Nephron progenitor cell (in vitro differentiated cells): ENCODE data around the gene LGALS14.
"Not testable (repeated sequence)": the region's sequence is repeated elsewhere in the genome, so short reads cannot be mapped to it uniquely, and the experiment has no call there.

Source experiments
- DNase-seq: peaks from one replicate; pipeline ENCODE4 v3.0.0; 2021
- H3K27ac Mint-ChIP-seq: 2 replicates; pipeline ENCODE4 v1.8.0; 2021; ENCODE audit warnings: mild to moderate bottlenecking, moderate library complexity, mixed read lengths
- H3K27me3 Mint-ChIP-seq: 2 replicates; pipeline ENCODE4 v1.8.0; 2021; ENCODE audit warnings: mild to moderate bottlenecking, low read depth, mixed read lengths; ENCODE audit not compliant: poor library complexity
- H3K36me3 Mint-ChIP-seq: 2 replicates; pipeline ENCODE4 v1.8.0; 2021; ENCODE audit warnings: low read depth, mixed read lengths
- H3K4me1 Mint-ChIP-seq: 2 replicates; pipeline ENCODE4 v1.8.0; 2021; ENCODE audit warnings: mixed read lengths
- H3K4me3 Mint-ChIP-seq: 2 replicates; pipeline ENCODE4 v1.8.0; 2021; ENCODE audit warnings: mild to moderate bottlenecking, moderate library complexity, mixed read lengths
- H3K9me3 Mint-ChIP-seq: 2 replicates; pipeline ENCODE4 v1.8.0; 2021; ENCODE audit warnings: mild to moderate bottlenecking, moderate library complexity, mixed read lengths
- TF ChIP-seq, protein P1 (sequence below): fragments of 200-600 bp; sonication (generic); IDR thresholded peaks from 2 replicates; pipeline ENCODE4 v1.5.0; 2021; ENCODE audit warnings: antibody characterized with exemption

LGALS14 gene, protein sequence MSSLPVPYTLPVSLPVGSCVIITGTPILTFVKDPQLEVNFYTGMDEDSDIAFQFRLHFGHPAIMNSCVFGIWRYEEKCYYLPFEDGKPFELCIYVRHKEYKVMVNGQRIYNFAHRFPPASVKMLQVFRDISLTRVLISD

DNA sequence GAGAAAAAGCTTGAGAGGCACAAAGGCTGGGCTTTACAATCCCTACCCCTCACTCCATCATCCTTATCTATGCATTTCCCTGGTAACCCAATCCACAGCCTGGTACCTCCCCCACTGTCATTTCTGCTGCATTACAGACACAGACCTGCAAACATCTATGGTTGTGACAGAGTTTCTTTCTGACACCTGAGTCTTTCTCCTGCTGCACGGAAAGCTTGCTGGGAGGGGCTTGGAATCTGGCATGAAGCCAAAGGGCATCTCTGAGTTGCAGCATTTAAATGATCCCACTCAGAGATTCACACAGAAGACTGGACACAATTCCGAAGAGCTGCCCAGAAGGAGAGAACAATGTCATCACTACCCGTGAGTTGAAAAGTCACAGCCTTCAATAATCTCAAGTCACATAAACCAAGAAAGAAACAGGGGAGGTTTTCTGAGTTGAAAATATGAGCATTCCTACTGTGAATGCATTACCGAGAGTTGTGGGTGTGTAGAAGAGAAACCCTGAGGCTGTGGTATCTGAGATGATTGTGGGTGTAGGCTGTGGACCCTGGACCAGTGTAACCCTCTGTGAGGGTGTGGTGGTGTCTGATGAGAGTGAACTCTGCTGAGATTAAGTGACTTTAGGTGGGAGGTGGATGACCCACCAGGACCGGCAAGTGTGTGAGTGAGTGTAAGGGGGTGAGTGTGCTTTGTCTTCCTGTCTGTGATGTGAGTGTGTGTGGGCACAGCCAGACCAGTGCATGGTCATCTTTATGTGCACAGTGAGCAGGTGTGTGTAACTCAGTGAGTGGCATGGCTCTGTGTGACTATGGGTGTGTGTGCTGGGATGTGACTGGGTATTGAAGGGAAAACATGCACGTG is at the start of gene LGALS14:
Gene LGALS14, plus strand, starts transcription at position 301 of the 864 bp plus-strand sequence. Its CDS starts 48 bp downstream, at position 349.
- H3K27ac Mint-ChIP-seq, result no peak within 1 kb of the TSS
- no peaks in the 10 kb centered on the region for H3K9me3 Mint-ChIP-seq
- H3K27me3 Mint-ChIP-seq, result peaks cover 26% of the 10 kb centered on the region
- TF ChIP-seq, protein P1, sequence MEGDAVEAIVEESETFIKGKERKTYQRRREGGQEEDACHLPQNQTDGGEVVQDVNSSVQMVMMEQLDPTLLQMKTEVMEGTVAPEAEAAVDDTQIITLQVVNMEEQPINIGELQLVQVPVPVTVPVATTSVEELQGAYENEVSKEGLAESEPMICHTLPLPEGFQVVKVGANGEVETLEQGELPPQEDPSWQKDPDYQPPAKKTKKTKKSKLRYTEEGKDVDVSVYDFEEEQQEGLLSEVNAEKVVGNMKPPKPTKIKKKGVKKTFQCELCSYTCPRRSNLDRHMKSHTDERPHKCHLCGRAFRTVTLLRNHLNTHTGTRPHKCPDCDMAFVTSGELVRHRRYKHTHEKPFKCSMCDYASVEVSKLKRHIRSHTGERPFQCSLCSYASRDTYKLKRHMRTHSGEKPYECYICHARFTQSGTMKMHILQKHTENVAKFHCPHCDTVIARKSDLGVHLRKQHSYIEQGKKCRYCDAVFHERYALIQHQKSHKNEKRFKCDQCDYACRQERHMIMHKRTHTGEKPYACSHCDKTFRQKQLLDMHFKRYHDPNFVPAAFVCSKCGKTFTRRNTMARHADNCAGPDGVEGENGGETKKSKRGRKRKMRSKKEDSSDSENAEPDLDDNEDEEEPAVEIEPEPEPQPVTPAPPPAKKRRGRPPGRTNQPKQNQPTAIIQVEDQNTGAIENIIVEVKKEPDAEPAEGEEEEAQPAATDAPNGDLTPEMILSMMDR, result no peak
- H3K4me1 Mint-ChIP-seq, result peaks cover 5% of the 10 kb centered on the region
- no peak within 1 kb of the TSS for H3K4me3 Mint-ChIP-seq
- H3K36me3 Mint-ChIP-seq, result no peaks in the 10 kb centered on the region
- DNase-seq, result no peak

DNA sequence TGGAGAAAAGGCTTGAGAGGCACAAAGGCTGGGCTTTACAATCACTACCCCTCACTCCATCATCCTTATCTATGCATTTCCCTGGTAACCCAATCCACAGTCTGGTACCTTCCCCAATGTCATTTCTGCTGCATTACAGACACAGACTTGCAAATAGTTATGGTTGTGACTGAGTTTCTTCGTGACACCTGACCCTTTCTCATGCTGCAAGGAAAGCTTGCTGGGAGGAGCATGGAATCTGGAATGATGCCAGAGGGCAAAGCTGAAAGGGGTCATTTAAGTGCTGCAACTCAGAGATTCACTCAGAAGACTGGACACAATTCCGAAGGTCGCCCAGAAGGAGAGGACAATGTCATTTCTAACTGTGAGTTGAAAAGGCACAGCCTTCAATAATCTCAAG is 48.7 kb upstream of the LGALS14 start, which contains the start of gene LGALS16:
Gene LGALS16, plus strand, starts transcription at position 301 of the 400 bp plus-strand sequence. Its CDS starts 49 bp downstream, at position 350.
- H3K27ac Mint-ChIP-seq, result no peak within 1 kb of the TSS
- H3K4me1 Mint-ChIP-seq, result no peaks in the 10 kb centered on the region
- TF ChIP-seq, protein P1, result no peak
- H3K27me3 Mint-ChIP-seq, result peaks cover 78% of the 10 kb centered on the region
- H3K9me3 Mint-ChIP-seq, result no peaks in the 10 kb centered on the region
- no peak for DNase-seq
- H3K36me3 Mint-ChIP-seq, result no peaks in the 10 kb centered on the region
- no peak within 1 kb of the TSS for H3K4me3 Mint-ChIP-seq

DNA sequence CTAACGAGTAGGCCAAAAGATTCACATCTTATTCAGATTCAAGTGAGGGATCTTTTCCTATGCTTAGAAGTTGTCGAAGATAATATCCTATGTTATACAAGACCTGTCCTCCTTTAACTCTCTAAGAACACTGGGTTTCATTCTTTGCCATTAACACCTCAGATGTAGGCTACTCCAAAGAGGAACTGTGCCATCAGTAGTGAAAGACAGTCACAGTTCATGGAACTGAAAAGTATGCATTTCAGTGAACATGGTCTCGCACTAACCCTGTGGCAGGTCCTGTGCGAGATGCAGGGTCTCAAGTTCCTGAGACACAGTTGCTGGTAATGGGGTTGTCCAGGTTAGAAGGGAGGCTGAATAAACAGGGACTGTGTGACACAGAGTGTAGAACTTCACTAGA is 44.5 kb upstream of the LGALS14 start:
- Mint-ChIP-seq H3K27me3 (peaks cover 55% of the 10 kb centered on the region), H3K9me3 (no peaks in the 10 kb centered on the region), H3K4me1 (no peaks in the 10 kb centered on the region), H3K4me3 (no peak overlapping the region), H3K36me3 (no peaks in the 10 kb centered on the region), H3K27ac (no peak overlapping the region)
- no peak for DNase-seq
- TF ChIP-seq, protein P1, result no peak

DNA sequence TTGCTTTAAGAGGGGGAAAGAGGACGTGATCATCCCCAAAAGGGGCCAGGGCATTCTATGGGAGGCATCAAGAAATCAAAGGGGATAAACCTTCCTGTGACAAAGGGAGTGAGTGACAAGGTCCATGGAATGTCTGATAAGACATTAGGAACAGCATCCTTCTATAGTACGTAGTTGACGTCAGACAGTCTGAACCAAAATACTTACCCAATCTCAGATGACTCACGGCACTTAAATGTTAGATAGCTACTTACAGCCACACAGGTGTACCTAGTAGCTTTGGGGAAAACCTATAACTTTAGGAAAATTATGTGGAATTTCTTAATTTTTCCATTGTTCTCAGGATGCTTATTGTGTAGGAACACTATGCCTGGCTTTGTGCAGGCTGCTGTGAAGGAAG is 43.6 kb upstream of the LGALS14 start:
- Mint-ChIP-seq H3K27ac (no peak overlapping the region), H3K27me3 (peaks cover 50% of the 10 kb centered on the region), H3K4me3 (no peak overlapping the region), H3K4me1 (no peaks in the 10 kb centered on the region), H3K36me3 (no peaks in the 10 kb centered on the region), H3K9me3 (peaks cover 2% of the 10 kb centered on the region)
- no peak for DNase-seq
- TF ChIP-seq, protein P1, result no peak

DNA sequence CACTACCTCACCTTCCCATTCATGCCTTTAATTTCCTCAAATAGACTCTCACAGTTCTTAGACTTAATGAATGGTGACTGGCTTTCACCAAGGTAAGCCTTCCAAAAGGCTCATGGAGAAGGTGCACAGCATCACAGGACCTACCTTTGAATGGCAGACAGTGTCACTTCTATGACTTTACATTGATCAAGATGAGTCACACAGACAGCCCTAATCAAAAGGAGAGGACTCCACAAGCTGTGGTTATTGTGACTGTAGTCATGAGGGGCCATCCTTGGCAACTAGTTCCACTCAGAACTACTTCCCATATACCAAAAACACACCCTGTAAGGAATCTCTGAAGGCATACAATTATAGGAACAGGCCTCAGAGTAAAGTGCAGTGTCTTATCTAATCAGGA is 42.7 kb upstream of the LGALS14 start:
- no peak overlapping the region for H3K4me3 Mint-ChIP-seq
- TF ChIP-seq, protein P1, result no peak
- no peaks in the 10 kb centered on the region for H3K36me3 Mint-ChIP-seq
- H3K4me1 Mint-ChIP-seq, result no peaks in the 10 kb centered on the region
- peaks cover 42% of the 10 kb centered on the region for H3K27me3 Mint-ChIP-seq
- DNase-seq, result no peak
- no peak overlapping the region for H3K27ac Mint-ChIP-seq
- peaks cover 6% of the 10 kb centered on the region for H3K9me3 Mint-ChIP-seq

DNA sequence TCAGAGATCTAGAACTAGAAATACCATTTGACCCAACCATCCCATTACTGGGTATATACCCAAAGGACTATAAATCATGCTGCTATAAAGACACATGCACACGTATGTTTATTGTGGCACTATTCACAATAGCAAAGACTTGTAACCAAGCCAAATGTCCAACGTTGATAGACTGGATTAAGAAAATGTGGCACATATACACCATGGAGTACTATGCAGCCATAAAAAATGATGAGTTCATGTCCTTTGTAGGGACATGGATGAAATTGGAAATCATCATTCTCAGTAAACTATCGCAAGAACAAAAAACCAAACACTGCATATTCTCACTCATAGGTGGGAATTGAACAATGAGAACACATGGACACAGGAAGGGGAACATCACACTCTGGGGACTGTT is 34.4 kb upstream of the LGALS14 start:
- not testable (repeated sequence) for DNase-seq, H3K36me3 Mint-ChIP-seq, H3K4me3 Mint-ChIP-seq, H3K4me1 Mint-ChIP-seq, H3K27ac Mint-ChIP-seq
- peaks cover 28% of the 10 kb centered on the region for H3K27me3 Mint-ChIP-seq
- H3K9me3 Mint-ChIP-seq, result peaks cover 15% of the 10 kb centered on the region
